Retina (tissue), 1 donor: ENCODE measurements around the gene AASDHPPT.
"Not testable (repeated sequence)": the region's sequence is repeated elsewhere in the genome, so short reads cannot be mapped to it uniquely, and the experiment has no call there.

Experiments used
- DNase-seq: peaks from one replicate; pipeline ENCODE4 v3.0.0-alpha.2; 2016

AASDHPPT gene, protein sequence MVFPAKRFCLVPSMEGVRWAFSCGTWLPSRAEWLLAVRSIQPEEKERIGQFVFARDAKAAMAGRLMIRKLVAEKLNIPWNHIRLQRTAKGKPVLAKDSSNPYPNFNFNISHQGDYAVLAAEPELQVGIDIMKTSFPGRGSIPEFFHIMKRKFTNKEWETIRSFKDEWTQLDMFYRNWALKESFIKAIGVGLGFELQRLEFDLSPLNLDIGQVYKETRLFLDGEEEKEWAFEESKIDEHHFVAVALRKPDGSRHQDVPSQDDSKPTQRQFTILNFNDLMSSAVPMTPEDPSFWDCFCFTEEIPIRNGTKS

DNA sequence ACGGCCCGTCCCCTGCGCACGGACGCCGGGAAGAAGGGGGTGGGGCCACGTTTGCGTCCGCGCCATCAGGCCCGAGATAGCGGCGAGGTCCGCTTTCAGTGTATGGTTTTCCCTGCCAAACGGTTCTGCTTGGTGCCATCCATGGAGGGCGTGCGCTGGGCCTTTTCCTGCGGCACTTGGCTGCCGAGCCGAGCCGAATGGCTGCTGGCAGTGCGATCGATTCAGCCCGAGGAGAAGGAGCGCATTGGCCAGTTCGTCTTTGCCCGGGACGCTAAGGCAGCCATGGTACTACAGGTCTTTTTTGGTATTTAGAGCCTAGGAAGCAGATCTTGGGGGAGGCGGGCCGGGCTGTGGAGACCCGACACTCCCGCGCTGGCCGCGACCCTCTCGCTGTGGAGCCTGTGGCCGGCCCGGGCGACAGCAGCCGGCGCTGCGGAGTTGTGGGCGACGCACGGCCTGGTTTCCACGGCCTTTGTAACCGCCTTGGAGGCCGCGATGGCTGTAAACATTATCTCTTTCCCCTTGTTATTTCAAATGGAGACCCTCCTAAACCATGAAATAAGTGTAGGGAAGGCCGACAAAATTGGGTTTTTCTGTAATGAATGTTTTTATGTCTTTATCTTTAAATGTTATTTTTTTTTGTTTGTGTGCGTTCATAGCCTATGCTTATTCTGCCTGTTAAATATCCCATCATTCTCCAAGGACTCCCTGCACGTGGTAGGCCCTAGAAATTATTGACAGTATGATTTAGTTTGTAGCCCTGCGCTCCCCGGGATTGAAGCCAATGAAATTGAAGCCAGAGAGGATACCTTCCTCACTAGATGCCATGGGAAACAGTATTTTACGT, at the start of gene AASDHPPT:
TSS of gene AASDHPPT (plus strand) at position 54 of the 847 bp plus-strand sequence. CDS start at position 103, 49 bp downstream.
- peak; percentile 97 for DNase-seq

DNA sequence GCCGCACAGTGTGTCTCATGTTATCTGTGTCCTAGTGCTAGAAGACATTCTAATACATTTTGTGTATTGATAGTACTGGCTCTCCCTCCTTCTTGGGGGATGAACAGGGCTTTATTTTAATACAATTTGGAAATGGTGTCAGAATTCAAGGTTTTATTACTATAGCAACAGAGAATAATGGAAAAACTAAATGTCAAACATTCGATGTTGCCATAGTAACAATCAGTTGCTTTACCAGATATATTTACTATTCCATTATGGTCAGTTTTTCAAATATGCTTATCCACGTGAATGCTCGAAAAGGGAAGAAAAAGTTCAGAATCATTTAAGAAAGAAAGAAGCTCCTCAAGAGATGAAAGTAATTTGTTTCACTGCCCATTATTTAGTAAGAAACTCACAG, 46.9 kb upstream of the AASDHPPT start:
- DNase-seq: no peak

DNA sequence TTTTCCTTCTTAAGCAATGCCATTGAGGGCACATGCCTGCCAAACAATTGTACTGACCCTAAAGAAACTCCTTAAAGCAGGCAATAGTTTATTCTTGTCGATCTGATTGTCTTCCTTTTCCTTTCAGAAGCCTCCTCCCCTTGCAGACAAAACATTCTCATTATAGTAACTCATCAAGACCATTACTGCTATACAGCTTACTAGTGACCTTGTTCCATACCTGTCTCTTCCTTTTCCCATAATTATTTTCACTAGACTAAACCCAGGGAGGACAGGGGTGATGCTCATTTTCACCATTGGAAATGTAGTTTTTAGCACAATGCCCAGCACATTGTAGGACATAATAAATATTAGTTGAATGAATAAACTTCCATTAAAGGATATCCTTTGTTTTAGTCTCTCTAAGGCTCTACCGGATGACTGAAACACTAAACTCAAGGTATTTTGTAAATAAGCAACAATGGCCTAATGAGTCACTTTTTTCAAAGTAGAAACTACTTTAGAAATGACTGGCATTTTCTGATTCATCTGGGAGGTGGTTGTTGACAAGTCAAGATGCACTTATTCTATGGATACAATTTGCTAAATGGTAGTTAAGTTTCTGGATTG, 46.2 kb upstream of the AASDHPPT start:
- DNase-seq: no peak

DNA sequence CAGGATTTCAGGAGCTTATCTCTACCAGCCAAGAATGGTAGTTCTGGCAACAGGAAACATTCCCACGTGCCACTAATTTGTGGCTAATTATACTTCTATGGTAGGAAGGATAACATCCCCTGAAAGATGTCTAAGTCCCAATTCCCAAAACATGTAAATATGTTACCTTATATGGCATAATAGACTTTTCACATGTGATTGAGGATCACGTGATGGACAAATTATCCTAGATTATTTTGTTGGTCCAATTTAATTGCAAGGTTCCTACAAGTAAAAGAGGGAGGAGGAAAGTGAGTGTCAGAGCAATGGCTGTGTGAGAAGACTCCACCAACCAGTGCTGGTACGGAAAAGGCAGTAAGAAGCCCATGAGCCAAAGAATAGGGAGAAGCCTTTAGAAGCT, 45.5 kb upstream of the AASDHPPT start:
- no peak for DNase-seq

GRCh38 chr11:106032861-106033260, 44.6 kb upstream of the AASDHPPT start:
- DNase-seq: no peak

- no peak for DNase-seq
Observed at GRCh38 chr11:106043540-106043939, 33.9 kb upstream of the AASDHPPT start.

DNA sequence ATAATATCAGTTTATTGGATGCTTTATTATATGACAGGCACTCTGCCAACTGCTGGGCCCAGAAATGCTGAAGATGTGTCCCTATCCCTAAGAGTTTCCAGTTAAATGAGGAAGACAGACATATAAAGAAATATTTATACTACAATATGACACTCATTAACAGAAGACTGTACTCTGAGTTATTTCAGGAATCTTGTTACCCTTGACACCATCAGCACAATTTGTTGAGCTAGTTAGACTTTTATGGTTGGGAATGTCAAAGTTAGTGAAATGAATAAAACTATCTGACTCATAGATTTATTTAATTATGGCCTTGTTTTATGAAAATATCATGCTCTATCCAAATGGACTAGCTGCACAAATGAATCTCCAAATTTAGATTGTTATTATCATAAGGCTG, 29.8 kb upstream of the AASDHPPT start:
- DNase-seq: no peak

- DNase-seq: no peak
Observed at GRCh38 chr11:106049727-106050476, 27.6 kb upstream of the AASDHPPT start.

- no peak for DNase-seq
Observed at GRCh38 chr11:106051103-106051502, 26.4 kb upstream of the AASDHPPT start.

DNA sequence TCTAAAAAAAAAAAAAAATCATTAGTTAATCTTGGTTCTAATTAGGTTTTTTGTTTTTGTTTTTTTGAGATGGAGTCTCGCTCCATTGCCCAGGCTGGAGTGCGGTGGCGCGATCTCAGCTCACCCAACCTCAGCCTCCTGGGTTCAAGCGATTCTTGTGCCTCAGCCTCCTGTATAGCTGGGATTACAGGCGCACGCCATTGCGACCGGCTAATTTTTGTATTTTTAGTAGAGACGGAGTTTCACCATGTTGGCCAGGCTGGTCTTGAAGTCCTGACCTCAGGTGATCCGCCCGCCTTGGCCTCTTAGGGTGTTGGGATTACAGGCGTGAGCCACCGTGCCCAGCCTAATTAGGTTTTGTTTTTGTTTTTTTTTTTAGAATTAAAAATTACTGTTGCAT, 19.1 kb upstream of the AASDHPPT start:
- not testable (repeated sequence) for DNase-seq

- no peak for DNase-seq
Observed at GRCh38 chr11:106059617-106060016, 17.8 kb upstream of the AASDHPPT start.

DNA sequence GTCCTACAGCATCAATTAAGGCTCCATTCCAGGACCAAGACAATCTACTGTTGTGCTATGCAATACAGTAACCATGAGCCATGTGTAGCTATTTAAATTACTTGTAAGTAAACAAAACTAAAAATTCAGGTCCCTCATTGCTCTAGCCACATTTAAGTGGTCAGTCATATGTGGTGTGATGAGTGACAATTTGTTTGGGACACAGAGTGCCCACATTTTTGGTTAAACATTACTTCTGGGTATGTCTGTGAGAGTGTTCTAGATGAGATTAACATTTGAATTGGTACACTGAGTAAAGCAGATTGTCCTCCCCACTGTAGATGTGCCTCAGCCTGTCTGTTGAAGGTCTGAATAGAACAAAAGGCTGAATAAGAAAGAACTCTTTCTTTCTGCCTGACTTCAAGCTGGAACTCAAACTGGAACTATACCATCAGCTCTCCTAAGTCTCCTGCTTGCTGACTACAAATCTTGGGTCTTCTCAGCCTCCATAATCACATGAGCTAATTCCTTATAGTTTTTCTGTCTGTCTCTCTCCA, 16.1 kb upstream of the AASDHPPT start:
- no peak for DNase-seq

DNA sequence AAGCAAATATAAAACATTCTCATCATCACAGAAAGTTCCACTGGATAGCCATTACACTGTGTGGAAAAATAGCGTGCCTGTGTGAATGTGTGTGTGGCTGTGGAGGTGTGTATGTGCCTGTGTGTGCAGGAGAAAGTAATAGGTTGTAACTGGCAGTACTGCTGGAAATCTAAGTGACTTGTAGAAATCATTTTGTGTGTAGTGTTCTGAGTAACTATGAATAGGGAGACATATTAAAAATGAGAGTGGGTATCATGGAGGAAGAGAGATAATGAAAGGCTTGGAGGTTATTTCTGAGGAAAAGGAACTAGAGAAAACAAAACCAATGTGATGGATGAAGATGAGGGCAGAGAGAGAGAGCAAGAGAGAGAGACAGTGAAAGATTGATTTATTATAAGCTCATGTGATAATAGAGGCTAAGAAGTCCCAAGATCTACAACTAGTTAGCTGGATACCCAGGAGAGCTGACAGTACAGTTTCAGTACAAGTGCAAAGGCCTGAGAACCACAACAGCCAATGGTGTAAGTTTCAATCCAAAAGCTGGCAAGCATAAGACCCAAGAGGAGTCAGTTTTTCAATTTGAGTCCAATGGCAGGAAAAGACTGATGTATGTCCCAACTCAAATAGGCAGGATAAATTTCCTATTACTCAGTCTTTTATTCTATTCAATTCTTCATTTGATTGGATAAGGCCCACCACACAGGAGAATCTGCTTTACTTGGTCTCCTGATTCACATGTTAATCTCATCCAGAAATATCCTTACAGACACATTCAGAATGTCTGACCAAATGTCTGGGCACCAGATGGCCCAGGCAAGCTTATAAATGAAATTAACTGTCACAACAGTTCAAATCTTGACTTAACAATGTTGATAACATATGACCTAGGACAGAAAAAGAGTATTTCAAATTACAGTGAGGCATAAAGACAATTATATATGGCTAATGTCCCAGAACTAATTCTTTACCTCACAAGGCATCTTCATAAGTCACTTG, 15.2 kb upstream of the AASDHPPT start:
- DNase-seq: no peak

DNA sequence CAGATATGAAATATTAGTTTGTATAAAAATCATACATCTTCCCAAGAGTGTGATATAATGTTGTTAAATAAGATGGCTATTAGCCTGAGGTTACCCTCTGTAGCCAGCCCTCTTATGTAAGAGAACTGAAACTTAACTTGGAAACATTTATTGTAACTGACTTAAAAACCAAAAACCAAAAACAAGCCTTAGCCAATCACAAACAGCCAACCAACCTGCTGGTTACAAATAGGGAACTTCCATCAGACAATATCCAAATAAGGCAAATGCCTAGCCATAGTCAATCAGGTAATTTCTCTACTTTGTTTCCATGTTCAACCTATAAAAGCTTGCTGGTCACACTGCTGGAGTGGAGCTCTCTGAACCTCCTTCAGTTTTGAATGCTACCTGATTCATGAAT, 14.5 kb upstream of the AASDHPPT start:
- DNase-seq: no peak

DNA sequence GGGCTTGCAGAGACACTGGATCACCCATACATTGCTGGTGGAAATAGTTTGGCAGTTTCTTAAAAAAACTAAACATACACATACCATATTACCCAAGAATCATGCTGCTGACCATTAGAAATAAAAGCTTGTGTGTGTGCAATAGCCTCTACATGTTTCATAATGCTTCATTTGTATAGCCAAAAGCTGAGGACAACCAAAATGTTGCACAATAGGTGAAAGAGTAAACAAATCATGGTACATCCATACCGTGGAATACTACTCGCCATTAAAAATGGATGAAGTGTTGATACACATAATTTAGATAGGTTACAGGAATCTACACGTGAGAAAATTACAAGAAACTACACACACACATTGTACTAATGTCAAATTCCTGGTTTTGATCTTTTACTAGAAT, 6.9 kb upstream of the AASDHPPT start:
- no peak for DNase-seq

DNA sequence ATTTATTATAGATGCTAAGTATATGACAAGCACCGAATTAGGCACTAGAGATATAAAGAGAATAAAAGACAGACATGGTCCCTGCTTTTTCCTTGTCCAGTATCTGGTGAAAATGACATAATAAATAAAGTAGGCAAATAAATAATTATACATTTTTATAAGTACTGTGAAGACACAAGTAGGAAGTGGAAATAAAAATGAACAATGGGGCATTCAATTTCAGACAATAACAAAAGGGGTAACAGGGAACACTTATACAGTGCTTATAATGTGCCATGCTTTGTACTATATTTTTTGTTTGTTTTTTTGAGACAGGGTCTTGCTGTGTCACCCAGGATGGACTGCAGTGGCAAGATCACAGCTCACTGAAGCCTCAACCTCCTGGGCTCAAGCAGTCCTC, 4.7 kb upstream of the AASDHPPT start:
- no peak for DNase-seq

- no peak for DNase-seq
Observed at GRCh38 chr11:106076171-106076918, 1.1 kb upstream of the AASDHPPT start.

DNA sequence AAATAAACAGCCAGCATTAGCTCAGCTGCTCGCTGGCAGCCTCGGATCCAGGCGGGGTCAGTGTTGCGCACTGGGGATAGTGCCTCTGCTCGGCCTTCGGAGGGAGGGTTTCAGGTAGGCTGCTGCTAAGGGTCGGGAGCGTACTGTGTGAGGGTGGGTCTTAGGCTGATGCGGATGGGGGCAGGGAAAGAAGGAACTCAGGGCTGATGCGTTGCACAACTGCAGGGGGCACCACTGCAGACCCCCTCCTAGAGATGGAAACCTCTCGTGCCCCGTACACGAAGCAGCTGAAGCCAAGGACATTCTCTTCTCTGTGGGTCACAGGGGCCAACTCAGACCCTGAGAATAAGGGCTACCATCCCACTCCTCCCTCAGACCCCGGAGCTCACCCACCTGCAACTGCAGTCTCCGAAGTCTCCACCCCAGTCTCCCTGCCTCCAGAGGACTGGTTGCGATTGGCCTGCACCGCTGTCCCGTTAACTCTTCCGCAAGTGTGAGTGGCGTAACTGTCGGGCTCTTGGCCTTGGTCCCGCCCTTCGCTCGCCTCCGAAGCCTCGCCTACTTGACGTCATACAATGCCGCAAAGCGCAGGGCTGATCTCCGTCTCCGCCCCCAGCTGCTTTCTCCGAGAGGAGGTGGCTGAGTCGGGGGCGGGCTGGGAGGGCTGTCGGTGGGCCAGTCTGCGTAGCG, 398 bp upstream of the AASDHPPT start, which contains the start of gene KBTBD3:
TSS of gene KBTBD3 (minus strand) at position 429 of the 690 bp plus-strand sequence. CDS start 18,250 bp downstream, outside the sequence.
- peak; percentile 97 for DNase-seq

GRCh38 chr11:106082096-106082495, 4.6 kb downstream of the AASDHPPT start:
- DNase-seq: no peak

GRCh38 chr11:106086135-106086534, 8.7 kb downstream of the AASDHPPT start:
- DNase-seq: no peak
